Epithelial cell of esophagus (primary cell): Measurements from ENCODE around the gene LRRC71.

Experiments
- DNase-seq: peaks from one replicate; pipeline ENCODE4 v3.0.0; 2010; ENCODE audit warnings: low read depth
- H3K4me3 ChIP-seq: 2 replicates; pipeline ENCODE4 v1.5.1; 2011; ENCODE audit warnings: mild to moderate bottlenecking, low read length, control low read depth
- CTCF ChIP-seq: IDR thresholded peaks from 2 replicates; pipeline ENCODE4 v1.5.1; 2011; ENCODE audit warnings: low read depth, mild to moderate bottlenecking, low read length, control low read depth, inconsistent platforms; ENCODE audit not compliant: insufficient read depth; ENCODE audit errors: missing control alignments

The LRRC71 gene

DNA sequence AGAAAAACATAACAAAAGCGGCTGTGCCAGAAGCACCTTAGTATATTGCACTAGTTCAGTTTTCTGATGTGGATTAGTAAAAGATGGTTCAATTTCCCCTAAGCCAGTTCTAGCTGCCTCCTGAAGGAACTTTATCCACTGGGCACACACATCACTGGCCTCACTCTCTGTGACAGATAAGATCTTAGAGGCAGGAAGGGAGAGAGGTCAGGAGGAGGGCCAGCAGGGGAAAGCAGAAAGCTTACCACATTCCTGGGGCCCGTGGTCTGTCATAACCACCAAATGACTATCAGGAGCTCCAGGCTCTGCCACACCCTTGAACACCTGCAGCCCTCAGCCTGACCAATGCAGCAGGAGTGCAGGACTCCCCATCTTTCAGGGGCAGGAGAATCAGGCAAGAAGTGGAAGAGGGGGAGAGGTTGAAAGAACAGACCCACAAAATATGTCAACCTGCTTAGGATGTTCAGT, 37.8 kb downstream of the LRRC71 start:
- no peak for DNase-seq

GRCh38 chr1:156959414-156959813, 39.0 kb downstream of the LRRC71 start:
- no peak for TF ChIP-seq CTCF
- DNase-seq: no peak
- no peak overlapping the region for H3K4me3 ChIP-seq

More for the DNA sequence above, 37.8 kb downstream of the LRRC71 start:
- TF ChIP-seq CTCF: no peak
- no peak overlapping the region for H3K4me3 ChIP-seq

- no peak for DNase-seq
- H3K4me3 ChIP-seq: no peak overlapping the region
- TF ChIP-seq CTCF: no peak
Measured at GRCh38 chr1:156959925-156960324, 39.5 kb downstream of the LRRC71 start.

DNA sequence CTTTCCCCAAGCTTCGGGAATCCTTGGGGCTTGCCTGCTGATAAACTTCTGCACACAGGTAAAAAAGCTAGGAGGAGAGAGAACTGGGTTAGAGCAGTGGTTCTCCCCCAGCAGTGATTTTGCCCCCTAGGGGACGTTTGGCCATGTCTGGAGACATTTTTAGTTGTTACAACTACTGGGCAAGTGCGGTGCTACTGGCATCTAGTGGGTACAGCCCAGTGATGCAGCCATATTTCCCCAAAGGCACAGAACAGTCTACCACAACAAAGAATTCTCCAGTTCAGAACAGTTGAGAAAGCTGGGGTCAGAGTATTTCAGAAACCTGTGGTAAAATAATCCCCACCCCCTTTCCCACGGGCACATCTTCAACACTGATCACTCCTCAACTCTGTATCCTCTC, 41.3 kb downstream of the LRRC71 start:
- peak; percentile 9 for TF ChIP-seq CTCF
- DNase-seq: no peak
- H3K4me3 ChIP-seq: no peak overlapping the region

GRCh38 chr1:156963621-156964020, 43.2 kb downstream of the LRRC71 start:
- no peak for DNase-seq
- TF ChIP-seq CTCF: no peak
- H3K4me3 ChIP-seq: no peak overlapping the region

DNA sequence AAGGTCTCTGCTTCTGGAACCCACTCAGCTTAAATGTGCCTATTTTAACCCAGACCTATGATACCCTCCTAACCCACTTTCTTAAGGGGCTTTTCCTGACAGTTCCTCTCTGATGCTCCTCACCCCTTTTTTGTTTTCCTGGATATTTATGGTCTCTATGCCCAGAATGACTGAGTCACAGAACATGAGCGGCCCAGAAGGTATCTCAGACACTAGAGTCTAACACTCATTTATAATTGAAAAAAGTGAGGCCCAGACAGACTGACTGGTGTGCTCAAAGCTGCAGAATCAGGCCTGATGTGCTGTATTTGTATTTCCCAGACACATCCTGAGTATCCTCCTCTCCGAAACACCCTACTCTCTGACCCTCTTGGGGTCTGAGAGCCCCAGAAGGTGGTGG, 44.0 kb downstream of the LRRC71 start:
- no peak for TF ChIP-seq CTCF
- no peak for DNase-seq
- no peak overlapping the region for H3K4me3 ChIP-seq

DNA sequence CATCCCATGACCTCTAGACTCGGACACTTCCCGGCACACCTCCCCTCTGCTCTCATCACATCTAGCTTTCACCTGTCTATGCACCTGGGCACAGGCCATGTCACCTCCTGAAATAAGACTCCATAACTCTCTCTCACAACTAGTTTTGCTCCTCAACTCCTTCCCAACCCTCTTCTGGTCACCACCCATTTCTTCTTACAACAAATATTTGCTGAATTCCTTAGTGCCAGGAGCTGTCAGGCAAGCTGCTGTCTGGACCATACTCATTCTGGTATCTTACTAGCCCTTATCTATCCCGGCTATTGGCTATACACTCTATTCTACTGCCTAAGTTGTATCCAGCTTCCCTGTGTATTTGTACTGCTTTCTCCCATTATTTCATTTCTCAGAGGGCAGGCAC, 49.1 kb downstream of the LRRC71 start:
- H3K4me3 ChIP-seq: no peak overlapping the region
- no peak for DNase-seq
- TF ChIP-seq CTCF: no peak
